ENCODE results near the gene CCNA2.

- TF ChIP-seq CTCF (IDR thresholded peaks at IDR 0.05) (no peak), POLR2A (IDR thresholded peaks at IDR 0.05) (no peak)
Measured at GRCh38 chr4:121778991-121779628, 44.6 kb downstream of the CCNA2 start.
